Measurements from ENCODE around the gene ATG2A. TPM values are rescaled to one million over a fixed set of nuclear protein-coding genes. Genes with fewer than 3 reads are reported as not detected.

ATG2A gene
- polyA plus RNA-seq, 3 donors, result 2.6 to 24.9 (median 4.0) TPM

GRCh38 chr11:64857485-64857884, 59.5 kb downstream of the ATG2A start:
- Histone ChIP-seq H3K36me3 (replicated peaks in 1 of 2; ENCODE audit: control insufficient read depth in 1 of 2, insufficient read depth in 2 of 2, low read length in 2 of 2) (peaks cover 19 to 22% of the 10 kb centered on the region in 2 donors), H3K27ac (ENCODE audit: low read depth in 1 of 2, low read length in 2 of 2) (peak overlapping the region in 1 of 2 donors; percentile 85), H3K79me2 (ENCODE audit: insufficient read depth, low read length) (peaks cover 62% of the 10 kb centered on the region), H3K4me2 (replicated peaks; ENCODE audit: extremely low read depth, low read length, poor library complexity, severe bottlenecking) (no peak overlapping the region), H3K9me3 (replicated peaks in 1 of 2; ENCODE audit: control insufficient read depth in 1 of 2, insufficient read depth in 1 of 2, low read length in 2 of 2) (no peaks in the 10 kb centered on the region), H2AFZ (ENCODE audit: insufficient read depth, low read depth, low read length, poor library complexity, severe bottlenecking) (no peak overlapping the region), H3K4me1 (ENCODE audit: control insufficient read depth in 1 of 2, insufficient read depth in 2 of 2, low read length in 2 of 2) (peaks cover 100% of the 10 kb centered on the region in 2 donors), H3K27me3 (ENCODE audit: control insufficient read depth in 2 of 2, insufficient read depth in 2 of 2, low read length in 2 of 2) (no peaks in the 10 kb centered on the region), H3K9ac (ENCODE audit: insufficient read depth, low read length, poor library complexity, severe bottlenecking) (peak overlapping the region; percentile 12), H3K4me3 (replicated peaks in 1 of 3; ENCODE audit: low read depth in 2 of 3, low read length in 3 of 3) (peak overlapping the region in 1 of 3 experiments; percentile 14), H4K20me1 (ENCODE audit: insufficient read depth, low read length) (peaks cover 52% of the 10 kb centered on the region)
- Mint-ChIP-seq H3K27ac (peak overlapping the region; percentile 46 to 96 (median 71)), H3K4me3 (peak overlapping the region in 1 of 2 donors; percentile 48), H3K27me3 (ENCODE audit: low read depth in 3 of 3) (peaks cover 0 to 8% (median 3%) of the 10 kb centered on the region in 3 donors), H3K36me3 (peaks cover 67 to 75% of the 10 kb centered on the region in 2 donors), H3K4me1 (peaks cover 96% of the 10 kb centered on the region), H3K9me3 (peaks cover 0 to 2% (median 0%) of the 10 kb centered on the region in 7 donors)
- intact Hi-C loops (cut with micrococcal nuclease), result loop anchor here in 1 of 2 donors (2.0 kb wide), 1 partner anchor 13 kb away; no protein-coding TSS in a partner anchor
- 96% methylated on average over 2 of the region's 6 CpGs for WGBS (ENCODE audit: insufficient coverage)
- no peak for DNase-seq
- no peak for TF ChIP-seq CTCF (IDR thresholded peaks at IDR 0.05)

- H3K9ac ChIP-seq (ENCODE audit: insufficient read depth, low read length, poor library complexity, severe bottlenecking), result peak overlapping the region; percentile 65
- Mint-ChIP-seq H3K27me3 (ENCODE audit: low read depth in 3 of 3) (peaks cover 3 to 9% (median 3%) of the 10 kb centered on the region in 3 donors), H3K36me3 (peaks cover 72 to 84% of the 10 kb centered on the region in 2 donors), H3K4me3 (peak overlapping the region; percentile 55 to 68), H3K4me1 (peaks cover 97% of the 10 kb centered on the region), H3K27ac (peak overlapping the region; percentile 83 to 97 (median 90)), H3K9me3 (peaks cover 0 to 2% (median 0%) of the 10 kb centered on the region in 7 donors)
- H3K36me3 ChIP-seq (replicated peaks in 1 of 2; ENCODE audit: control insufficient read depth in 1 of 2, insufficient read depth in 2 of 2, low read length in 2 of 2), result peaks cover 24 to 28% of the 10 kb centered on the region in 2 donors
- peak; percentile 93 to 99 (median 98) for DNase-seq
- intact Hi-C loops (cut with micrococcal nuclease), result loop anchor here in 1 of 2 donors (2.0 kb wide), 1 partner anchor 14 kb away; no protein-coding TSS in a partner anchor
- peaks cover 56% of the 10 kb centered on the region for H3K79me2 ChIP-seq (ENCODE audit: insufficient read depth, low read length)
- WGBS (ENCODE audit: insufficient coverage), result 40% methylated on average over 13 of the region's 20 CpGs
- H3K9me3 ChIP-seq (replicated peaks in 1 of 2; ENCODE audit: control insufficient read depth in 1 of 2, insufficient read depth in 1 of 2, low read length in 2 of 2), result no peaks in the 10 kb centered on the region
- TF ChIP-seq CTCF (IDR thresholded peaks at IDR 0.05), result no peak
- H3K4me2 ChIP-seq (replicated peaks; ENCODE audit: extremely low read depth, low read length, poor library complexity, severe bottlenecking), result peak overlapping the region; percentile 48
- H2AFZ ChIP-seq (ENCODE audit: insufficient read depth, low read depth, low read length, poor library complexity, severe bottlenecking), result no peak overlapping the region
- H3K27ac ChIP-seq (ENCODE audit: low read depth in 1 of 2, low read length in 2 of 2), result peak overlapping the region; percentile 36 to 85
- peak overlapping the region in 1 of 3 experiments; percentile 34 for H3K4me3 ChIP-seq (replicated peaks in 1 of 3; ENCODE audit: low read depth in 2 of 3, low read length in 3 of 3)
- peaks cover 100% of the 10 kb centered on the region in 2 donors for H3K4me1 ChIP-seq (ENCODE audit: control insufficient read depth in 1 of 2, insufficient read depth in 2 of 2, low read length in 2 of 2)
- peaks cover 53% of the 10 kb centered on the region for H4K20me1 ChIP-seq (ENCODE audit: insufficient read depth, low read length)
- H3K27me3 ChIP-seq (ENCODE audit: control insufficient read depth in 2 of 2, insufficient read depth in 2 of 2, low read length in 2 of 2), result no peaks in the 10 kb centered on the region
Observed at GRCh38 chr11:64856382-64857227, 60.4 kb downstream of the ATG2A start.
